ENCODE data around the gene APOL3.
"Not testable (repeated sequence)": the region's sequence is repeated elsewhere in the genome, so short reads cannot be mapped to it uniquely, and the experiment has no call there.

APOL3 gene

DNA sequence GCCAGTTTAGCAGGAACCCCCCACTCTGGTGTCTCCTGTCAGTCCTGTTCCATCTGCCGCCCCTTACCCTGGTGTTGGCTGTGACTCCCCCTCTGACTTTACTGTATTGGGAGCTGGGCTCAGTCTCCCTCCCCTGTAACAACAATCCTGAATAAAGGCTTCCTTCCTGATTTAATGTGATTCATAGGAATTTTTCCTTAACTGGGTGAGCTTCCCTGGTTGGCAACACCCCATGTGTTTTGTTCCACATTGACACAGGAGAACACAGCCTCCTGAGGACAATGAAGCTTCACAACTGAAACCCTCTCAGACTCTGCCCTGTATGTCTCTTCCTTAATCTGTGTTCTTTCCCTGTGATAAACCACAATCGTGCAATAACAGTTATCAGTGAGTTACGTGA, 32.6 kb upstream of the APOL3 start:
- DNase-seq (ENCODE audit: low spot score), result no peak

DNA sequence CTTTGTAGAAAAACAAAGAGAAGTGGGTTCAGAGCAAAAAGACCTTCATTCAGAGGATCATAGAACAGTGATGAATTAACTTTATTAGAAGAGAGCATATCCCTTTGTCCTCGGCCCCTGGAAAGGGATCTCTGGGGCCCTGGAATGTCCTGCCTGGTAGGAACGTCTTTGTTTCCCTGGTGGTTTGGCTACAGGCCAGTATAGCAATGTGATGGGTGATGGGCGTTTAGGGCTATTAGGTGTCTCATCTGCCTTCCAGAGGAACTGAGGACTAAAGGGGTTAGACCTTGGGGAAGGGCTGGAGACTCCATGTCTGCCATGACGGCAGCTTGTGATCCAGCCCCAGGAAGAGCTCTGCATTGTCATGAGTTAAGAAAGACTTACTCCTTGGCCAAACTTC, 32.0 kb upstream of the APOL3 start:
- DNase-seq (ENCODE audit: low spot score), result peak; percentile 48

DNA sequence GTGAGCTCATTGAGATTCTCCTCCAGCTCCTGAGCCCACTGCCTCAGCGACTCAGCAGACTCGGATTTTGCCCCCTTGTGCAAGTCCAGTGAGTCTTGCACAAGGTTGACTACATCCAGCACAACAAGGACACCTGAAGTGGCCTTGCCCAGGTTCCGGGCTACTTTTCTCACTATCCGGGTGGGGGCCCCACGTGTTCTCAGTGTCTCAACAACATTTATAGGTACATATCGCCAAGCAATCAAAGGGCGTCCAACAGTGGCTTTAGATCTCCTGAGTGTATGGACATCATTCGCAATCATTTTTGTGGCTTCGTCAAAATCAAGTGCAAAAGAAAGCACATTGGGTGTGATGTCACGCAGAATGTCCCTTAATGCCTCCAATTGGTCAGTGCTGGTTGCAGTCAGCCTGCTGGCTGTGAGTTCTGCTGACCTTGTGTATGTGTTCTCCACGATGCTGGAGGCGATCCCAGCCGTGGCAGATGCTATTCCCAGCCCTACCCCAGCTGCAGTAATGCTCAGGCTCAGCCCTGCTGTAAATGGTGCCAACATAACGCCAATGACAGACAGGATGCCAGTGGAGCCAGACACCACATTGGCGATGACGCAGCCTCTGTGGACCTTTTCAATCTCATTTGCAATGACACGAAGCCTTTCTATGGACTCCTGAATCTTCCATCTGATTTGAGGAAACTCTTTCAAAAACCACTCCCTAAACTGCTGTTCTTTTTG, 30.7 kb upstream of the APOL3 start:
- DNase-seq (ENCODE audit: low spot score), result no peak

DNA sequence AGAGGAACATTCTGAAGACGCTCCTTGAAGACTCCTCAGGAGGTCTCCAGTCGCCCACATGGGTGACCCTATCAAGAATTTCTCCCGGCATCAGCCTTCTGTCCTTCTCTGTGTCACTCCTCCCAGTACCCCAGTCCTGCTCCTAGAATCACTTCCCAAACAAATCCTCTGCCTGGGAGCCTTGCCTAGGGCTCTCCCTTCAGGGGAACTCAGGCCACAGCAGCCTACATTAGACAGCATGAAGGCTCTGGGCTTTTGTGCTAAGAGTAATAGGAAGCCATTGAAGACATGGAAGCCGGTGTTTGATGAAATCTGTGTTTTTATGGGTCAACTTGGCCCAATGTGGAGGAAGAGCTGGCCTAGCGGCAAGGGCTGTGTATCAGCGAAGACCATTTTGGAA, 27.3 kb upstream of the APOL3 start:
- DNase-seq (ENCODE audit: low spot score), result not testable (repeated sequence)

DNA sequence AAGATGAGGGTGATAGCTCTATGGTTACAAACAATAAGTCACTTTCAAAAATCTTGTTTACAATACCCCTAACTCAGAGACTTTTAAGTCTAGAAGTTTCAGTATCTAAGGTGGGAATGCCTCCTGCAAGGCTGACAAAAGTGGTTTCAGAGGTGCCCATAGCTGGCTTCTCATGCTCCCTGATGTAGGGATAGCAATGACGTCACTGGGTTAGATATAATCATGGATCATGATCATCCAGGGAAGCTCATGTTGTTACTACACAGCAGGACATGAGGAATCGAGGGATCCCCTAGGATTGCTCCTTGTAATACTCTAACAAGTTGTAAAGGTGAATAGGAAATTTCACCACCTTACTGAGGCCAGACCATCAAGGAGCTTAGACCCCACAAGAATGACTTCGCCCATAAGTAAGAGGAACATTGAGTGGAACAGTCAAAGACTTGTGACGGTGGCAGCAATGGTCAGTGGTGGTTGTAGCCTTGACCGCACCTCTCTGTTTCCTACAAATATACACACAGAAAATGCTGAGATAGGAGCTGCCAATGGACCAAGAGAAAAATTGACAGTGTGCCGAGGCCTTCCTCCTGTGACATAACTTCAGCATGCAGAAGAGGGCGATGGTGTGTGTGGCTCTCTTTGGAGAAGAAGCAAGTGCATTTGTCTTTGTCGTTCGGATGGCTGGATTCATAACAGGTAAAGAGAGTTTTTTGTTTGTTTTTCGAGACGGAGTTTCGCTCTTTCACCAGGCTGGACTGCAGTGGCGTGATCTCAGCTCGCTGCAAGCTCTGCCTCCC, 25.5 kb upstream of the APOL3 start:
- no peak for DNase-seq (ENCODE audit: low spot score)

DNA sequence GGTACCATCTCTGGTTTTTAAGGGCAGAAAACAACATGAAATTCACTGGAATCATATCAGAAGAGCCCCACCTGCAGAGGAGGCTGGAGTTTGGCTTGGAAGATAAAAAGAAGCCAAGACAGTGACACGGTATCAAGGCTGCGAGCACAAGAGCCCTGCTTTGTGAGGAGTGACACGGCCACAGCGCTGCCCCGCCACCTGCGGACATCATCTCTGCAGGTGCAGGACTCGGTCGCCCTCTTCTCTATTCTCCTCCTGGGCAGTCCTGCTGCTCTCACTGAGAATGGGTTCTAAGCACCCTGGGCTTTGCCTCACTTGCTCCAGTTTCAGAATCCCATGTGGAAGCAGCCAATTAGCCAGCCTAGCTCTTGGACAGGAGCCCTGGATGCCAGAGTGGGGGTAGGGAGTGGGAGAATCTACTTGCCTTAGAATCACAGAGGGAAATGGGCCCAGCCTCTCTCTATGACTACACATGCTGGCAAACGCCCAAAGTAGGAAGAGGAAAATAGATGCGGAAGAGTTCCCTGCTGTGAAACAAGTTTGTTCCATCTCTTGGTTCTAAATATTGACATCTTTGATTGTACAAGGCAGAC, 24.0 kb upstream of the APOL3 start:
- DNase-seq (ENCODE audit: low spot score), result no peak

DNA sequence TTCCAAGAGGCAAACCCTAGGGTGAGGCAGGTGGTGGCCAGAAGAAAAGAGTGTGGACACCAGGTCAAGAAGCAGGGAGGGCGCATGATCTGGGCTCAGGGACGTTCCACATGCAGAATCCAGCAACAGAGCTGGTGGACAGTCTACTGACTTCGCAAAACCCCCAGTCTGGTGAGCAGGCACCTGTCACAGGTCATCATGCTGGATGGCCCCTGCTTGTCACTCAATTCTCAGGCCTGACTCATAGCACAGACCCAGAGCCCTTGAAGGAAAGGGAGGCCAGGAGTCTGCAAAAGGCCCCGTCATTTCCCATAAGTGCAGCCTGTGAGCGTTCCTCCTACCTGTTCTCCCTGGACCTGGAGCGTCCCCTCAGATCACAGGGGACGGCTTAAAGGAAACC, 22.9 kb upstream of the APOL3 start:
- DNase-seq (ENCODE audit: low spot score), result no peak

DNA sequence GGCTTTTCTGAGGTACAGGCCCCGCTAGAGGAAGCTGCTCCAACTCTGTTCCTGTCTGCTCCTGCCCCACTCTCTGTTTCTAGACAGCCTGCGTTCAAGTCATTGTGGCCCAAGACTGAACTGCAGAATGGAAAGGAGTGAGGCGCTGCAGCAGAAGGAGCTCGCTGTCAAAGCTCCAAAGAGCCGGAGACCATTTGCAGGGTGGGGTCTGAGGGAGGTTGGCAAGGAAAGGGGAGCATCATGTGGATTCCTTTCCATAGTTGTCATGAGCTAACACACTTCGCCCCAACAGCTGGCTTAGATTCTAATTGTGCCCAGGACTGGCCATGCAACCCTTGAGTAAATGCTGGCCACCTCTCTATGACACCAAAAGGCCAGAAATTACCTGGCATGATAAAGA, 22.3 kb upstream of the APOL3 start:
- DNase-seq (ENCODE audit: low spot score), result no peak

DNA sequence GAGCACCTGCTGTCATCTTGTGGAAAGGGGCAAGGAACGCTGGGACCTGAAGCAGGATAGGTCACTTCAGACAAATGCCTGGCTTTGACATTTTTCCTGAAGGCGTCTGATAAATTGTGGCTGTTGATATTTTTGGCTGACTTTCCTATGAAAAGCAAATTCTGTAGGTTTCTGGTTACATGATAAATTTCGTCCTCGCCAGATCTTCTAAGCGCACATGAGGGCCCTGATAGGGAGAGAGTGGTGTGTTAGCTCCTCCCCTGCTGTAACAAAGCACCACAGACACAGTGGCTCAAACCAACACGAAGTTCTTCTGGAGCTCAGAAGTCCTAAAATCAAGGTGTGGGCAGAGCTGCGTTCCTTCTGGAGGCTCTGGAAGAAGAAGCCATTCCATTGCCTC, 21.5 kb upstream of the APOL3 start:
- no peak for DNase-seq (ENCODE audit: low spot score)

DNA sequence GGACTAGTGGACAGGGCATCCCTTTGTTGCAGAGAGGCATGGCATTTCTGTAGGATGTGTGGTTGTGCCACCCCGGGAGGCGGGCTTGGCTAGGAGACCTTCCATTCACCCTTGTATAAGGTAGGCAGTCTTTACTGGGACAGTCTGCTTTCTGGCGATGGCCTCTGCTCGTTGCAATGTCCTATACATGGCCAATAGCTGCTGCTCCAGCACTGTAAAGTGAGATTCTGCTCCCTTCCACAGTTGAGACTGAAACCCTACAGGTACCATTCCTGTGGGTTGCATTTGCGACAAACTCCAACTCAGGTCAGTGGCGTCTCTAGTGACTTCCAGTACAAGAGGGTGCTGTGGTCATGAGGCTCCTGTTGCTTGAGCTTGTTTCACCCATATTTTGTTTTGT, 20.4 kb upstream of the APOL3 start:
- no peak for DNase-seq (ENCODE audit: low spot score)

DNA sequence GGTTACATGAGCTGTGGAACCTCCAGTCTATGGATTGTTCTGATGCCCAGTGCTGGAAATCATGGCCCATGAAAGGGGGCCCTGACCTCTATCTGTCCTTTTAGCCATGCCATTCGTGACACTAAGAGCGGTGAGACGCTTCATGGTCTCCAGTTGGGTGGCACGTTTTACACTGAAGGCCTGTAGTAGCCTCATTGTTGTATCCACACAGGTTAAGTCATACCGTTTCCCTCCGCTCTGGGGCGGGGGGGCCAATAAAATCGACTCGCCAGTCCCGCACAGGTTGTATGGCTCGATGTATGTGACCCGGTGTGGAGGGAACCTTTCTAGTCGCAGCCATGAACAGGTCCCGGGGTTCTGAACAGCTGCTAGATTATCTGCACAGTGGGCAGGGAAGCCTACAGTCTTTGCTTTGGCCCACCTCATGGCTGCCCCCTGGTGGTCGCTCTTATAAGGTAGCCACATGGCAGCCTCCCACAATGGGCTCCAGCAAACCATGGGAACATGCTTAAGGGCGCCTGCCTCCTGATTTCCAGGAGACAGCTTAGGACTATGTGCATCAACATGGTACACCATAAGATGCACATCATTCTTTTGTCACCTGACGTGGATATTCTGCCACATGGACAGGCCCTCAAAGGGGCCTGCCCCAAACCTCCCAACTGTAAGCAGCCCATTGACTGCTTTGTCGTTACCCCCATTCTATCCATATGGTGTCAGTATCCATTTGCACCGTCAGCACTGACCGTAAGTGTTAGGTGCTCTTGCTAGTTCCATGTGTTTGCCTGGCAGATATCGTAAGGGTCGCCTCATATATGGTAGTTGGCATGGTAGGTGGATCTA, 19.7 kb upstream of the APOL3 start:
- DNase-seq (ENCODE audit: low spot score), result peak; percentile 89

DNA sequence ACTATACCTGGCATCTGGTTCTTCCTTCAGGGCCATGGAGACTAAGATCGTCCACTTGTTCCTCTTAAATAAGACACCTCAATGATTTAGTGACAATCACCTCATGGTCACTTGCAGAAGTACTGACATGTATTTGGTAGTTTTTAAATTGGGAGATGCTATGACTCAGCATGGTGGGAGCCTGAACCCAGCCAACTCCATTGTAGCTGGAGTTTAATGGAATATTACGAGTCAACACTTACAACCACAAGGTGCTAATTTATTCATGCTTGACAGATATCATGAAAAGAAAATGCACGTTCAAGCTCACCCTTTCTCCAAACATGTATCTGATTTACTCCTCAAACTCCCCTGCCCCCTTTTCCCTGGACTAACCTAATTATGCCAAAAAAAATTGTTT, 16.6 kb upstream of the APOL3 start:
- no peak for DNase-seq (ENCODE audit: low spot score)

DNA sequence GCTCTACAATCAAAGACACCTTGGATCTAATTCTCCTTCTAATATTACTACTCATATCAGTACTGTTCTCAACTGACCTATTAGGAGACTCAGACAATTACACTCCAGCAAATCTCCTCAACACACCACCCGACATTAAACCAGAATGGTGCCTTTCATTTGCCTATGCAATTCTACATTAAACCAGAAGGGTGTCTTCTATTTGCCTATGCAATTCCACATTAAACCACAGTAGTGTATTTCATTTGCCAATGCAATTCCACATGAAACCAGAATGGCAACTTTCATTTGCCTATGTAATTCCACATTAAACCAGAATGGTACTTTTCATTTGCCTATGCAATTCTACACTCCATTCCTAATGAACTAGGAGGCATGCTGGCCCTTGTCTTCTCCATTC, 15.3 kb upstream of the APOL3 start:
- no peak for DNase-seq (ENCODE audit: low spot score)

DNA sequence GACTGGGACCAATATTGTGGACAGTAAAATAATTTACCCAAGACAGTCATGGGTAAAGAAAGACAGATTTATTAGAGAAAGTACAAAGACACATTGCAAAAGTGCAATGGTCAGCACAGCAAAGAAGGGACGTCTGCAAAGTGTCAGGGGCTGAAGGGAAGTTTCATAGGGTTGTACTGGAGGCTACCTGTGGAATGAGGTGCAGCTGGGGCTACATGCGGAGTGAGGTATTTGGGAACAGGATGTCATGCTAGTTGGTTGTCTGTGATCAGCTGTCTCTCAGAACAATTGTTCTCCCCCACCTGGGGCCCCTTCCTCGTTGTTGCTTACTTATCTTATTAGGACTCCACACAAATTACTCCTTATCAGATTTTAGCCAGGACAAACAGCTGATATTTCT, 11.4 kb upstream of the APOL3 start:
- DNase-seq (ENCODE audit: low spot score), result no peak

DNA sequence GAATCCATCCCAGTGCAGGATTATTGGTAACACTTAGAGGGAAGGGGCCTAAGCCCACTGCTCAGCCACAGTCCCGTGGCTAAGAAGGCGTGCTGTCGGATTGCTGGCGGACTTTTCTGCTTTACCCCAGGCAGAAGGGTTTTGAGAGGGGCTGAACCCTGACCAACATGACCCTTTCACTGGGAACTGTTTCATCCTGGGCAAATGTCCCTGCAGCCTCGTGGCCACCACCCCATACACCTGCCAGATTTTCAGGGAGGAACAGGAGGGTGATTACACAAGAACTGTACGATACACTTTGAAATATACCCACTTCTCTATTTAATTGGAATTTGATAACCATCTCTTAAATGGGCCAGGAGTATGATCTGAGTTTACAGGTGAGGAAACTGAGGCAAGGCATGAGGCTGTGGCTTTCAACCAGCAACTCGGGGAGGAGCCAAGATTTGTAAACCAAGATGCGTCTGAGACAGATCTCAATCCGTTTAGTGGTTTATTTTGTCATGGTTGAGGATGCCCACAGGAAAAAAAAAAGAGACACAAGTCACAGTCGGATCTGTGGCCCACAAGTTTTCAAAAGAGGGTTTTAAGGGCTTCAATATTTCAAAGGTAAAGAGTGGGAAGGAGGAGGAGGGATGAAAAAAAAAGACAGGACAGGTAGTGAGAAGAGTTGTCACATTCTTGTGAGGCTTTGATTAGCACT, 6.1 kb upstream of the APOL3 start:
- no peak for DNase-seq (ENCODE audit: low spot score)

DNA sequence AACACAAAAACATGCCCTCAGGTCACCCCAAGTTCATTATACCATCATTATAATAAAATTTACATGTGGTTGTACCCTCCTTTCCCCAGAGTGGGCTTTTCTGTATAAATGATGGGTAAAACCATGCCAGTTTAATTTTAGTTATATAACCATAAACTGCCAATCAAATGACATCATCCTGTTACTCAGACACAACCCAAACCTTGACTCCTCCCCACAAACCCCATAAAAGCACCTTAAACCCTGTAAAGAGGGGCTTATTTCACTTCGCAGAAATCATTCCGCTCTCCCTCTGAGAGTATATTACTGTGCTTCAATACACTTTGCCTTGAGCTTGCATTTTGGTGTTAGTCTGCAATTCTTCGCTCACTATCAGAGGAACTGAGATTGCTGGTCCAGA, 5.5 kb upstream of the APOL3 start:
- DNase-seq (ENCODE audit: low spot score), result no peak

DNA sequence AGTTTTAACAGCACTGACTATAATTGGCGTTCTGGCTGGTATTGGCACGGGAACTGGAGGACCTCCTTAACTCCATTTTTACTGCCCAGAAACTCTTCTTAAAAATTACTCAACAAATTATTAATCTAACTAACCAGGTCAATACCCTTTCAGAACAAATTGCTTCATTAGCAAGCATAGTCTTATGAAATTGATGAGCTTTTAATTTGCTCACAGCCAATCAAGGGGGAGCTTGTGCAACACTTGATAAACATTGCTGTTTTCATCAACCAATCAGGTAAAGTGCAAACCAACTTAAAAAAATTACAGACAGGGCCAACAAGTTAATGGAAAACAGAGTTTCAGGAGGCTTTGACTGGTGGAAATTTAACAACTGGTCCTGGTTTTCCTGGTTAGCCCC, 4.6 kb upstream of the APOL3 start:
- DNase-seq (ENCODE audit: low spot score), result no peak

DNA sequence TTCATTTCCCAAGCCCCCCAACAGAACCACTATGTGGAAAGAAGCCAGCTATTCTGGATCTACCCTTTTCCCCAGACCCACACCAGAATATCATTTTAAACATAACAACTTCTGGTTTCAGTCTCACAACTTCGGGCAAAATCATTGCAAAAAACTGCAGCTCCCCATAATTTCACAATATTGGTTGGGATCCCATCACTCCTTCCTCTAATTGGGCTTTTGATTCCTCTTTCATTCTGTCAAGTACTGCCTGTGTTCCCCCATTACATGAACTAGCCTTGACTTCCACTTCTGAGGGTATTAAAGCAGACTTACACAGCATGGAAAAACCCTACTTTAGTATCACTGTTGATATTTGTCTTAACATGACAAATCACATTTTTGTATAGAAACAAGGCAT, 4.1 kb upstream of the APOL3 start:
- DNase-seq (ENCODE audit: low spot score), result no peak

DNA sequence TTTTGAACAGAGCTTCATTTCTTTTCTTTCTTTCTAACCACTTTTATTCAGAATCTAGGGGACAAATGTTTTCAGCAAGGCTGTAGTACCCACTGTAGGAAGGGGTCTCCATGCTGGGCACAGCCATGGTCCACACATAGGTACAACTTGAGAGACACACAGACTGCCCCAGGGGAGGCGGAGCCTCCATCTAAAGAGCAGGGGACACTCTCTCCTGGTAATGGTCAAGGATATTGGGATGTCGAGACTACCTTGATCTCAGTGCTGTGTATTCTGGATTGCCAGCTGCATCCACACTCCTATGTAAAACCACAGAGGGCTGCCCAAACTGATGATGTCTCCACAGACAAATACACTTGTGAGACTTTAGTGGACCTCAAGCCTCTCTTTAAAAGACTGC, 2.9 kb upstream of the APOL3 start:
- DNase-seq (ENCODE audit: low spot score), result no peak

DNA sequence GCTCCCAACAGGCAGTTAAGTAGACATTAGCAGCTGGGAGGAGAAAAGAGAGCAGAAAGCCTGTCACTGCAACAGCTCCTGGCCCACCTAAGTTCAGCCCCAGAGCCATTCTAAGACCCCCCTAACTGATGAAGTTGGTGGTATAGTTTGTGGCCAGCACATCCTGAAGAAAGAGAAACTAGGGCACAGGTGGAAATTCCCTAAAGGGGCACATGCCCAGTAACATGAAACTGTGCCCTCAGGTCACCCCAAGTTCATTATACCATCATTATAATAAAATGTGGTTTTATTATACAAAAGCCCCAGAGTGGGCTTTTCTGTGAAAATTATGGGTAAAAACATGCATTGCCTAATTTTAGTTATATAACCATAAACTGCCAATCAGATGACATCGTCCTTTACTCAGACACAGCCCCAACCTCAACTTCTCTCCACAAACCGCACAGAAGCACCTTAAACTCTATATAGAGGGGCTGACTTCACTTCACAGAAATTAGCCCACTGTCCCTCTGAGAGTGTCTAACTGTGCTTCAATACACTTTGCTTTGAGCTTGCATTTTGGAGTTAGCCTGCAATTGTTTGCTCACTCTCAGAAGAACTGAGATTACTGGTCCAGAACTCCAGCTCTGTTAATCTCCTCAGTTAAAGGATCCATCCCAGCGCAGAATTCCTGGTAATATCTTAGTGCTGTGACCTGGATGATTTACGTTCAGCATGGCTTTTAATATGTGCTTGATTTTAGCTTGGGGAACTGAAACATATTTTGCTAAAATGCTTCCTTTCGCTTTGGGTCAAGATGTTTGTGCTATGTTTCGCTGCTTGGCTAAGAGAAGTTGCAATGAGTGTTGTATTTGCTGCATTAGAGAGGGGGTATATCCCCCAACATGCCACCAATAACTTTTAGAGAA, 1.8 kb upstream of the APOL3 start:
- no peak for DNase-seq (ENCODE audit: low spot score)

DNA sequence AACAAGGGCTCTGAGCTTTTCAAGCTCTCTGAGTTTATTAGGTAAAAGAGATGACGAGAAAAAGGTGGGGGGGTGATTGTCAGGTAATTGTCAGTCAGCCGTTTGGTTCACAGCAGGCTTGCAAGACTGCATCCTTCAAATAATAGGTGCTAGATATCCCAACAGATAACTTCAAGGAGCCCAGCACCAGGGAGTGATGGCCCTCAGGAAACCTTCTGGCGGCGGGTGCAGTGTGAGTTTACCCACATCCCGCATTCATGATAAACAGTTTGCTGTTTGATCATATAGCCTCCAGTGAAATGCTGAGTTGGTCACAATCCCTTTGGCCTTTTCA, 1.2 kb upstream of the APOL3 start:
- DNase-seq (ENCODE audit: low spot score), result not testable (repeated sequence)
